Endothelial cell of umbilical vein (primary cell): ENCODE measurements around the gene F8.
"Not testable (repeated sequence)": the region's sequence is repeated elsewhere in the genome, so short reads cannot be mapped to it uniquely, and the experiment has no call there.

ENCODE experiments used
- CTCF ChIP-seq, 2 donors: IDR thresholded peaks; 1 replicate in 1 of 2; 2 replicates in 1 of 2; pipeline ENCODE4 v1.5.1; 2011; ENCODE audit warnings: low read length in 2 of 2, mild to moderate bottlenecking in 2 of 2, moderate library complexity in 2 of 2, control low read depth in 1 of 2, inconsistent platforms in 1 of 2, low read depth in 1 of 2; ENCODE audit not compliant: insufficient read depth in 1 of 2; ENCODE audit errors: extremely low read depth in 1 of 2
- EZH2 ChIP-seq: IDR thresholded peaks from 2 replicates; pipeline ENCODE4 v1.6.1; 2012; ENCODE audit warnings: borderline replicate concordance, low read depth, mild to moderate bottlenecking, moderate library complexity, low read length, inconsistent platforms; ENCODE audit not compliant: severe bottlenecking
- POLR2A ChIP-seq: IDR thresholded peaks from 2 replicates; pipeline ENCODE4 v1.6.1; 2012; ENCODE audit warnings: low read depth, mild to moderate bottlenecking, control low read depth, low read length
- POLR2AphosphoS5 ChIP-seq: IDR thresholded peaks from 2 replicates; pipeline ENCODE4 v1.6.1; 2012; ENCODE audit warnings: low read depth, mild to moderate bottlenecking, control low read depth, low read length, moderate library complexity; ENCODE audit not compliant: insufficient read depth

GRCh38 chrX:154924771-154925170 is 97.8 kb downstream of the F8 start:
- TF ChIP-seq POLR2A; CTCF (IDR thresholded peaks at IDR 0.05; ENCODE audit: extremely low read depth in 1 of 2, insufficient read depth in 1 of 2, low read depth in 1 of 2, low read length in 2 of 2); EZH2; POLR2AphosphoS5: not testable (repeated sequence)
